NT2/D1 (cell line): ENCODE measurements around the gene CHML.

Experiments used
- SUZ12 ChIP-seq: IDR thresholded peaks from 2 replicates; pipeline ENCODE4 v1.6.1; 2011; ENCODE audit not compliant: insufficient read length, insufficient read depth; ENCODE audit errors: extremely low read depth
- YY1 ChIP-seq: IDR thresholded peaks from 2 replicates; pipeline ENCODE4 v1.6.1; 2011; ENCODE audit not compliant: insufficient read length, insufficient read depth

- TF ChIP-seq YY1 (no peak), SUZ12 (no peak)
Measured at GRCh38 chr1:241591736-241592135, 48.4 kb downstream of the CHML start.
